Cardiac muscle cell (in vitro differentiated cells and primary cell): ENCODE measurements around the gene NPTN. TPM values are rescaled to one million over a fixed set of nuclear protein-coding genes. Genes with fewer than 3 reads are reported as not detected.

ENCODE experiments used
- DNase-seq, 2 donors: peaks; one replicate each; pipeline versions ENCODE4 v3.0.0 to v3.0.0-alpha.2; 2010 to 2017; ENCODE audit warnings: low read depth in 1 of 2, low spot score in 1 of 2
- H3K27ac ChIP-seq: fragments of 200-600 bp; sonication (generic); 2 replicates; pipeline ENCODE4 v1.5.1; 2016
- H3K27me3 ChIP-seq: fragments of 200-600 bp; sonication (generic); 2 replicates; pipeline ENCODE4 v1.6.0; 2016; ENCODE audit warnings: control low read depth
- H3K36me3 ChIP-seq: fragments of 200-600 bp; sonication (generic); 2 replicates; pipeline ENCODE4 v1.5.1; 2016; ENCODE audit warnings: control low read depth
- H3K4me1 ChIP-seq: fragments of 200-600 bp; sonication (generic); 2 replicates; pipeline ENCODE4 v1.8.1; 2017; ENCODE audit warnings: low read depth, mild to moderate bottlenecking, mixed run types
- H3K4me3 ChIP-seq: fragments of 200-600 bp; sonication (generic); 2 replicates; pipeline ENCODE4 v1.5.1; 2016; ENCODE audit warnings: mild to moderate bottlenecking
- H3K9me3 ChIP-seq: fragments of 200-600 bp; sonication (generic); 2 replicates; pipeline ENCODE4 v1.5.1; 2017; ENCODE audit warnings: low read depth, mild to moderate bottlenecking, control low read depth
- CTCF ChIP-seq: IDR thresholded peaks from 2 replicates; pipeline ENCODE4 v1.5.1; 2012; ENCODE audit warnings: low read depth, mild to moderate bottlenecking, low read length
- polyA plus RNA-seq: library from polyadenylated mRNA; unstranded; fragments of >200 nt; fragmentation: Nextera tagmentation; extraction: Ambion mirVana; gene quantifications from 2 replicates; pipeline ENCODE4 v1.2.1, GENCODE V29; 2016
- total RNA-seq: library from RNA; depleted of rRNA; stranded (reverse); fragments of >200 nt; gene quantifications from 2 replicates; pipeline ENCODE4 v1.2.3, GENCODE V29; 2016

Gene NPTN
- total and polyA plus RNA-seq, 2 experiments from 2014 or later, result 243 to 375 TPM

GRCh38 chr15:73631915-73632669 lies 1.1 kb downstream of the NPTN start:
- DNase-seq, result peak; percentile 72 to 79

DNA sequence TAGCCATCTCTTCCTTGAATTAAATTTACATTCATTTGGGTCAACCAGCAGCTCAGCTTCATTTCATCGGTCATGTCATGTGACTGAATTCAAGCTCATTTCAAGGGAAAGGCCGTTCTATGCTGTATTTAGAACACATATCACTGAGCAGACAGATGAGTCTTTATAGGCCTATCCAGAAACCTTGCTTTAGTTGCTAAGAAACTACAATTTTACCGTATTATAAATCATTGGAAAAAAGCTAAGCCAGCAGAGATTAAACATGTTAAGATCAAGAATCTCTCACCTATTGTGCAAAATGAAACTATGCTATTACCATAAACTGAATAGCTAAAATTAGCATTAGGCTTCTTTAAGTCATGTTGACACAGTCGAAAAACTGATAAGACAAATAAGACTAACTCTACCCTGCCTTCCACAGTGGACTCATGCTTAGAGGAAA lies 2.2 kb downstream of the NPTN start:
- TF ChIP-seq CTCF, result no peak
- H3K4me1 ChIP-seq, result peaks cover 39% of the 10 kb centered on the region
- H3K9me3 ChIP-seq, result no peaks in the 10 kb centered on the region
- H3K36me3 ChIP-seq, result no peaks in the 10 kb centered on the region
- no peaks in the 10 kb centered on the region for H3K27me3 ChIP-seq
- peak overlapping the region; percentile 84 for H3K4me3 ChIP-seq
- peak in 1 of 2 donors; percentile 25 for DNase-seq
- H3K27ac ChIP-seq, result peak overlapping the region; percentile 96

More at GRCh38 chr15:73631915-73632669, 1.1 kb downstream of the NPTN start:
- no peak for TF ChIP-seq CTCF
- Histone ChIP-seq H3K4me1 (peaks cover 39% of the 10 kb centered on the region), H3K27ac (peak overlapping the region; percentile 96), H3K27me3 (no peaks in the 10 kb centered on the region), H3K36me3 (no peaks in the 10 kb centered on the region), H3K4me3 (peak overlapping the region; percentile 84), H3K9me3 (no peaks in the 10 kb centered on the region)

DNA sequence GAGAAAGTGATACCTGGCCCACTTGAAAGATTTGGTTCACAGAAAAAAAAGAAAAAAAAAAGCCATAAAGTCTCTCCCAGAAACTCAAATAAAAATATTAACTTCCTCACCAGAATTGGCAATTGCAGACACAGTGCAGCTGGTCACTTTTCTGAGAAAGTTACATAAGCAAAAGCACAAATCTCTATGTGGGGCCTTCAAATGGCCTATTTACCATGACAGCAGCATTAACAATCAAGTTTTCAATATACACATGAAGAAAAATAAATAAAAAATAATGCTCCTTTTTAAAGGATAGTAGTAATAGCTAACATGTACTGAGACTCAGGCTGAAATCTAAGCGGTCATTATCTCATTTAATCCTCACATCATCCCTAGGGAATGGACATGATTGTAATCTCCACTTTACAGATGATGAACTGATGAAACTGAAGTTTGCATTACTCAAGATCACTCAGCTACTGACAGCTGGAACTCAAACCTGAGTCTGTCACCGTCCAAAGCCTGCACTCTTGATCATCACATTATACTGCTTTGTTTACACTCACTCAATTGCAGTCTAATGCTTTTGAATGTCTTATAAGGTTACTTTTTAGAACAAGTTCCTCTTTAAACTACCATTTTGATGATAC lies 3.3 kb downstream of the NPTN start:
- Histone ChIP-seq H3K4me1 (peaks cover 39% of the 10 kb centered on the region), H3K27ac (peak overlapping the region; percentile 96), H3K9me3 (no peaks in the 10 kb centered on the region), H3K4me3 (peak overlapping the region; percentile 84), H3K36me3 (no peaks in the 10 kb centered on the region), H3K27me3 (no peaks in the 10 kb centered on the region)
- TF ChIP-seq CTCF, result no peak
- DNase-seq, result no peak

DNA sequence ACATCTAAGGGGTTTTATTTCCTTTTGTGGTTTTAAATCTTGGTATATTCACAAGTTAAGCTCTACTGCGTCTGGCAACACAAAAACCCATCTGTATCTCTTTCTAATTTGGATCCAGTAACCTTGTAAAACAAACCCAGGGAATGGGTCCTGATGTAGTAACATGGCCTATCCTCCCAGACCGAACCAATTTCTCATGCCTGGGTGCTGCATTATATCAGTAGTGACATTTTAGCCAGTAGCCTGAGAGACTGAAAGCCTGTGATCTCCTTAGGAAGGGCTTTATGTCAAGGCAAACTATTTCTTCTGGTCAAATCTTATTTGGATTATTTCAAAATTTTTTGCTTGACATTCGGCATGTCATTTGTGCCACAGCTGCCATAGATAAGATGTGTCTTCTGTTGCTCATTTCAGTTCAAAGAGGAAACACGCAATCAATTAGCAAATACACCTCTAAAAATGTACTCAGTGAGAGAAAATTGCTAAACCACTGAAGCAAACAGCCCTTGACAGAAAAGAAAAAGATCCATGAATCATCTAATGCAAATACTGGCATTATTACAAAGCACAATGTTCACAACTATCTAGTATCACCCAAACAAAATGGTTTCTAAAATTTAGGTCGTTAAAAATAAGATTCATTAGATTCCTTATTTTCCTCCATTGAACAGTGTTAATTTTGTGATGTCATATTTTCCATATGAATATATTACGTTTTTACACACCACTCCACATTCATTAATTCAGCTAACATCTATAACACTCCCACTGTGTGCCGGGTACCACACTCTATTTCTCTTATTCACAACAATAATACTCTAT lies 4.0 kb downstream of the NPTN start:
- Histone ChIP-seq H3K27me3 (no peaks in the 10 kb centered on the region), H3K36me3 (no peaks in the 10 kb centered on the region), H3K27ac (peak overlapping the region; percentile 7), H3K4me1 (peaks cover 40% of the 10 kb centered on the region), H3K9me3 (no peaks in the 10 kb centered on the region), H3K4me3 (no peak overlapping the region)
- no peak for TF ChIP-seq CTCF
- DNase-seq, result peak; percentile 29 to 31

DNA sequence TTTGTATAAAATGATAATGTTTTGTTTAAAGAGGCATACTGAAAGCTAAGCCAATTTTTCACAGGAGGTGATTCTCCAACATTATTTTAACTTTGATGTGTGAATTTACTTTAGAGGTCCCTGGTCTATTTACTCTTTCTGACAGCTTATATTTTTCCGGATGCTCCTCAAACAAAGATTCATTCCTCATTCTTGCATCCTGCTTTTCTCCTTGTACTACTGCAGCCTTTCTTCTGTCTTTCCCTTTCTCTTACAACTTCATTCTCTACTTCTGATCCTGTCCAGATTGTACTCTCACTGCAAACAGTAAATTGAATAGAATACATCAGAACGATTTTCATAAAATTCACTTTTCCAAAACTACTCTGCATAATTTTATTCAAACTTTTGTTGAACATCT lies 5.1 kb downstream of the NPTN start:
- no peak overlapping the region for H3K4me3 ChIP-seq
- DNase-seq, result no peak
- no peak overlapping the region for H3K27ac ChIP-seq
- TF ChIP-seq CTCF, result no peak
- H3K27me3 ChIP-seq, result no peaks in the 10 kb centered on the region
- H3K4me1 ChIP-seq, result peaks cover 43% of the 10 kb centered on the region
- no peaks in the 10 kb centered on the region for H3K9me3 ChIP-seq
- no peaks in the 10 kb centered on the region for H3K36me3 ChIP-seq
